SK-N-SH (cell line): ENCODE measurements around the gene GLA. TPM values are rescaled to one million over a fixed set of nuclear protein-coding genes. Genes with fewer than 3 reads are reported as not detected.

ENCODE experiments used
- CTCF ChIA-PET: fragments of 300-600, 350-600 bp; formaldehyde crosslinking; extraction: SDS; loops from one replicate; lab custom pipeline; 2021; lab: Yijun Ruan, JAX
- POLR2A ChIA-PET: fragments of 350-600 bp; sonication (Branson Sonifier 250); formaldehyde crosslinking; extraction: SDS; loops from one replicate; lab custom pipeline; 2020; ENCODE audit warnings: antibody characterized with exemption, inconsistent platforms; lab: Yijun Ruan, JAX
- DNase-seq: peaks from one replicate; pipeline ENCODE4 v3.0.0; 2012
- H2AFZ ChIP-seq: fragments of 200-600 bp; sonication (generic); 2 replicates; pipeline ENCODE4 v1.8.1; 2016; ENCODE audit warnings: antibody characterized with exemption, mild to moderate bottlenecking, low read depth
- H3F3A ChIP-seq: fragments of 200-600 bp; sonication (generic); replicated peaks from 2 replicates; pipeline ENCODE3; 2016; ENCODE audit warnings: antibody characterized with exemption, mild to moderate bottlenecking; ENCODE audit not compliant: insufficient read depth
- H3K27ac ChIP-seq, 2 experiments: fragments of 200-500 bp in 1 of 2; fragments of 200-600 bp in 1 of 2; sonication (Bioruptor generic) in 1 of 2; sonication (generic), shearing (Covaris generic) in 1 of 2; 2 replicates each; pipeline versions ENCODE4 v1.5.1 to v1.6.1; 2014 to 2016; ENCODE audit warnings: low read depth in 2 of 2, inconsistent platforms in 1 of 2, low read length in 1 of 2, mild to moderate bottlenecking in 1 of 2, mixed read lengths in 1 of 2
- H3K27me3 ChIP-seq: fragments of 200-600 bp; sonication (generic), shearing (Covaris generic); 2 replicates; pipeline ENCODE4 v1.6.1; 2016; ENCODE audit warnings: mixed run types; ENCODE audit not compliant: insufficient read depth
- H3K36me3 ChIP-seq, 2 experiments: fragments of 200-500 bp in 1 of 2; fragments of 200-600 bp in 1 of 2; sonication (Bioruptor generic) in 1 of 2; sonication (generic) in 1 of 2; replicated peaks in 1 of 2; 2 replicates each; pipeline versions ENCODE3 to v1.5.1; 2014 to 2016; ENCODE audit warnings: low read length in 1 of 2, mild to moderate bottlenecking in 1 of 2; ENCODE audit not compliant: insufficient read depth in 2 of 2, control insufficient read depth in 1 of 2
- H3K4me1 ChIP-seq, 2 experiments: fragments of 200-500 bp in 1 of 2; fragments of 200-600 bp in 1 of 2; sonication (Bioruptor generic) in 1 of 2; sonication (generic), shearing (Covaris generic) in 1 of 2; 2 replicates each; pipeline versions ENCODE4 v1.5.1 to v1.6.1; 2014 to 2016; ENCODE audit warnings: low read depth in 1 of 2, low read length in 1 of 2, mixed run types in 1 of 2; ENCODE audit not compliant: insufficient read depth in 2 of 2, control insufficient read depth in 1 of 2
- H3K4me2 ChIP-seq: fragments of 200-600 bp; sonication (generic), shearing (Covaris generic); 2 replicates; pipeline ENCODE4 v1.6.1; 2017; ENCODE audit warnings: mixed run types
- H3K4me3 ChIP-seq, 2 experiments: fragments of 200-500 bp in 1 of 2; fragments of 200-600 bp in 1 of 2; sonication (Bioruptor generic) in 1 of 2; sonication (generic), shearing (Covaris generic) in 1 of 2; 2 replicates each; pipeline versions ENCODE4 v1.5.1 to v1.8.1; 2014 to 2016; ENCODE audit warnings: low read depth in 2 of 2, inconsistent platforms in 1 of 2, low read length in 1 of 2, mild to moderate bottlenecking in 1 of 2, mixed read lengths in 1 of 2, moderate library complexity in 1 of 2
- H3K79me2 ChIP-seq: fragments of 200-600 bp; sonication (generic); 2 replicates; pipeline ENCODE4 v1.8.1; 2017; ENCODE audit warnings: mild to moderate bottlenecking; ENCODE audit not compliant: insufficient read depth
- H3K9ac ChIP-seq: fragments of 200-600 bp; sonication (generic); 2 replicates; pipeline ENCODE4 v1.6.1; 2017; ENCODE audit warnings: mixed run types
- H3K9me2 ChIP-seq: fragments of 200-600 bp; sonication (generic); 2 replicates; pipeline ENCODE4 v1.6.1; 2017; ENCODE audit warnings: mixed run types
- H3K9me3 ChIP-seq: fragments of 200-600 bp; sonication (generic); 2 replicates; pipeline ENCODE4 v1.6.1; 2017; ENCODE audit warnings: mixed run types, mild to moderate bottlenecking, moderate library complexity
- H4K20me1 ChIP-seq: fragments of 200-600 bp; sonication (generic); 2 replicates; pipeline ENCODE4 v1.6.1; 2017; ENCODE audit warnings: mild to moderate bottlenecking, mixed run types; ENCODE audit not compliant: insufficient read depth
- ELF1 ChIP-seq: IDR thresholded peaks from 2 replicates; pipeline ENCODE4 v1.4.0; 2012
- EP300 ChIP-seq, 2 experiments: IDR thresholded peaks; 2 replicates each; pipeline versions ENCODE4 v1.4.0 to v1.6.1; 2012; ENCODE audit warnings: borderline replicate concordance in 1 of 2, low read depth in 1 of 2, low read length in 1 of 2
- EZH2phosphoT487 ChIP-seq: fragments of 200-600 bp; sonication (generic); IDR thresholded peaks from 2 replicates; pipeline ENCODE4 v1.6.1; 2017; ENCODE audit warnings: low read depth, mixed run types, mild to moderate bottlenecking, antibody characterized with exemption, moderate library complexity, borderline replicate concordance
- FOXM1 ChIP-seq: IDR thresholded peaks from 2 replicates; pipeline ENCODE4 v1.4.0; 2012; ENCODE audit warnings: low read depth, mild to moderate bottlenecking
- GABPA ChIP-seq: IDR thresholded peaks from 2 replicates; pipeline ENCODE4 v1.4.0; 2012; ENCODE audit warnings: low read depth, mild to moderate bottlenecking
- JUND ChIP-seq: IDR thresholded peaks from 2 replicates; pipeline ENCODE4 v1.4.0; 2012
- MXI1 ChIP-seq: IDR thresholded peaks from 2 replicates; pipeline ENCODE4 v1.6.1; 2012; ENCODE audit warnings: mild to moderate bottlenecking, low read depth, low read length, improper control_type of control experiment
- NRF1 ChIP-seq: IDR thresholded peaks from 2 replicates; pipeline ENCODE4 v1.6.1; 2012; ENCODE audit warnings: low read depth, mild to moderate bottlenecking, low read length
- POLR2AphosphoS5 ChIP-seq: IDR thresholded peaks from 2 replicates; pipeline ENCODE4 v1.6.1; 2012; ENCODE audit warnings: low read depth, low read length
- RAD21 ChIP-seq: IDR thresholded peaks from 2 replicates; pipeline ENCODE4 v1.6.1; 2012; ENCODE audit warnings: mild to moderate bottlenecking, low read length
- RFX5 ChIP-seq: IDR thresholded peaks from 2 replicates; pipeline ENCODE4 v1.6.1; 2012; ENCODE audit warnings: mild to moderate bottlenecking, improper control_type of control experiment, low read length
- YY1 ChIP-seq: IDR thresholded peaks from 2 replicates; pipeline ENCODE4 v1.4.0; 2012; ENCODE audit warnings: low read depth, mild to moderate bottlenecking
- WGBS: methylation state at CpG from one replicate; pipeline ENCODE4 v1.1.6; 2017; ENCODE audit warnings: low lambda C conversion rate; 5-methylcytosine and 5-hydroxymethylcytosine counted together
- polyA plus RNA-seq, 3 experiments: library from polyadenylated mRNA; depleted of rRNA; stranded (reverse); fragments of >200 nt; gene quantifications; 2 replicates each; pipeline ENCODE4 v1.2.3, GENCODE V29; 2012
- TF ChIP-seq, protein P1 (sequence below): fragments of 150-350 bp; IDR thresholded peaks from 2 replicates; pipeline ENCODE4 v1.6.1; 2016; ENCODE audit warnings: mild to moderate bottlenecking, low read depth, low read length
- TF ChIP-seq, protein P2 (sequence below): IDR thresholded peaks from 2 replicates; pipeline ENCODE4 v1.4.0; 2012; ENCODE audit warnings: low read depth, borderline replicate concordance
- TF ChIP-seq, protein P3 (sequence below): fragments of 200-600 bp; sonication (generic); IDR thresholded peaks from 2 replicates; pipeline ENCODE4 v1.6.1; 2017; ENCODE audit warnings: antibody characterized with exemption, mild to moderate bottlenecking, moderate library complexity

GLA gene
- polyA plus RNA-seq, 1 of the 3 experiments (the other 2 are of a cell fraction), result 20.4 TPM

DNA sequence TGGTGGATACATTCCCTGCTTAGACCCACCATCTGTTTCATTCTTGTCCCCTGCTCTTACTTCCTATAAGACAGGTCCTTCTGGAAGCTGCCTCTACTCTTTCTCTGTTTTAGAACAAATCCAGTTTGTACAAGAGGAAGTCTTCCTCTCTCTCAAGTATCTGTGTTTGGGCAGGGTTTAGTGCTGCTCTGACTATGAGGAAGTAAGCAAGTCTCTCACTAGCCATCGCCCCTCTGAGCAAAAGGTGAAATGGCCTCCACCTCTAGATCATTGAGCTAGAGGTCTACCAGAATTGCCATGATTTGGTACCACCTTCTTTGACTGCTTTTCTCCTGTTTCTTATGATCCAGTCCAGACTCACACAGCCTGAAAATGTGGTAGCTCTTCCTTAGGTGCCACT, 30.2 kb downstream of the GLA start:
- Histone ChIP-seq H3K9me2 (no peaks in the 10 kb centered on the region), H3K27ac (no peak overlapping the region), H3K4me1 (no peaks in the 10 kb centered on the region; a peak in 1 of 4 replicates), H3K9ac (no peak overlapping the region), H2AFZ (no peak overlapping the region), H3K27me3 (peaks cover 7% of the 10 kb centered on the region; the same call in 1 of the 2 replicates), H3K4me3 (no peak overlapping the region), H3K36me3 (no peaks in the 10 kb centered on the region), H3K79me2 (no peaks in the 10 kb centered on the region), H3F3A (no peaks in the 10 kb centered on the region), H3K9me3 (no peaks in the 10 kb centered on the region), H4K20me1 (no peaks in the 10 kb centered on the region), H3K4me2 (no peak overlapping the region)
- no peak for TF ChIP-seq RAD21
- no peak for TF ChIP-seq FOXM1
- no peak for TF ChIP-seq EP300 (IDR thresholded peaks at IDR 0.05; ENCODE audit: borderline replicate concordance in 1 of 2, low read depth in 1 of 2, low read length in 1 of 2)
- TF ChIP-seq, protein P1, sequence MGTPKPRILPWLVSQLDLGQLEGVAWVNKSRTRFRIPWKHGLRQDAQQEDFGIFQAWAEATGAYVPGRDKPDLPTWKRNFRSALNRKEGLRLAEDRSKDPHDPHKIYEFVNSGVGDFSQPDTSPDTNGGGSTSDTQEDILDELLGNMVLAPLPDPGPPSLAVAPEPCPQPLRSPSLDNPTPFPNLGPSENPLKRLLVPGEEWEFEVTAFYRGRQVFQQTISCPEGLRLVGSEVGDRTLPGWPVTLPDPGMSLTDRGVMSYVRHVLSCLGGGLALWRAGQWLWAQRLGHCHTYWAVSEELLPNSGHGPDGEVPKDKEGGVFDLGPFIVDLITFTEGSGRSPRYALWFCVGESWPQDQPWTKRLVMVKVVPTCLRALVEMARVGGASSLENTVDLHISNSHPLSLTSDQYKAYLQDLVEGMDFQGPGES, result no peak
- TF ChIP-seq MXI1, result no peak
- TF ChIP-seq YY1, result no peak
- TF ChIP-seq EZH2phosphoT487, result no peak
- no peak for TF ChIP-seq JUND
- TF ChIP-seq, protein P2, sequence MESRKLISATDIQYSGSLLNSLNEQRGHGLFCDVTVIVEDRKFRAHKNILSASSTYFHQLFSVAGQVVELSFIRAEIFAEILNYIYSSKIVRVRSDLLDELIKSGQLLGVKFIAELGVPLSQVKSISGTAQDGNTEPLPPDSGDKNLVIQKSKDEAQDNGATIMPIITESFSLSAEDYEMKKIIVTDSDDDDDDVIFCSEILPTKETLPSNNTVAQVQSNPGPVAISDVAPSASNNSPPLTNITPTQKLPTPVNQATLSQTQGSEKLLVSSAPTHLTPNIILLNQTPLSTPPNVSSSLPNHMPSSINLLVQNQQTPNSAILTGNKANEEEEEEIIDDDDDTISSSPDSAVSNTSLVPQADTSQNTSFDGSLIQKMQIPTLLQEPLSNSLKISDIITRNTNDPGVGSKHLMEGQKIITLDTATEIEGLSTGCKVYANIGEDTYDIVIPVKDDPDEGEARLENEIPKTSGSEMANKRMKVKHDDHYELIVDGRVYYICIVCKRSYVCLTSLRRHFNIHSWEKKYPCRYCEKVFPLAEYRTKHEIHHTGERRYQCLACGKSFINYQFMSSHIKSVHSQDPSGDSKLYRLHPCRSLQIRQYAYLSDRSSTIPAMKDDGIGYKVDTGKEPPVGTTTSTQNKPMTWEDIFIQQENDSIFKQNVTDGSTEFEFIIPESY, result no peak
- no peak for TF ChIP-seq NRF1
- no peak for TF ChIP-seq ELF1
- no peak for TF ChIP-seq RFX5
- TF ChIP-seq, protein P3, sequence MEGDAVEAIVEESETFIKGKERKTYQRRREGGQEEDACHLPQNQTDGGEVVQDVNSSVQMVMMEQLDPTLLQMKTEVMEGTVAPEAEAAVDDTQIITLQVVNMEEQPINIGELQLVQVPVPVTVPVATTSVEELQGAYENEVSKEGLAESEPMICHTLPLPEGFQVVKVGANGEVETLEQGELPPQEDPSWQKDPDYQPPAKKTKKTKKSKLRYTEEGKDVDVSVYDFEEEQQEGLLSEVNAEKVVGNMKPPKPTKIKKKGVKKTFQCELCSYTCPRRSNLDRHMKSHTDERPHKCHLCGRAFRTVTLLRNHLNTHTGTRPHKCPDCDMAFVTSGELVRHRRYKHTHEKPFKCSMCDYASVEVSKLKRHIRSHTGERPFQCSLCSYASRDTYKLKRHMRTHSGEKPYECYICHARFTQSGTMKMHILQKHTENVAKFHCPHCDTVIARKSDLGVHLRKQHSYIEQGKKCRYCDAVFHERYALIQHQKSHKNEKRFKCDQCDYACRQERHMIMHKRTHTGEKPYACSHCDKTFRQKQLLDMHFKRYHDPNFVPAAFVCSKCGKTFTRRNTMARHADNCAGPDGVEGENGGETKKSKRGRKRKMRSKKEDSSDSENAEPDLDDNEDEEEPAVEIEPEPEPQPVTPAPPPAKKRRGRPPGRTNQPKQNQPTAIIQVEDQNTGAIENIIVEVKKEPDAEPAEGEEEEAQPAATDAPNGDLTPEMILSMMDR, result no peak
- no peak for TF ChIP-seq GABPA
- no peak for TF ChIP-seq POLR2AphosphoS5
- CTCF ChIA-PET, result interaction anchor here (1.4 to 3.3 kb wide), 2 partner anchors 13 to 19 kb away, joined by 4 to 18 read pairs; partner anchors contain the start of gene RPL36A
- POLR2A ChIA-PET, result interaction anchor here (2.4 kb wide), 1 partner anchor 13 kb away, joined by 10 read pairs; the partner anchor contains the start of gene RPL36A
- DNase-seq, result no peak
- WGBS, result 50% methylated on average over 1 of the region's 1 CpG
